Stimulated activated CD8-positive, alpha-beta memory T cell treated with anti-CD3 and anti-CD28 coated beads, Interleukin-12 subunit alpha, Interleukin-12 subunit beta, amount 100 ng/mL, for 4 hours (primary cell): Measurements from ENCODE around the gene DNAH3.
A peak's percentile ranks its signal among the peaks of the same experiment; 100 is the strongest.
"Not testable (repeated sequence)": the region's sequence is repeated elsewhere in the genome, so short reads cannot be mapped to it uniquely, and the experiment has no call there.

Experiments
- DNase-seq: peaks from one replicate; pipeline ENCODE4 v3.0.0-alpha.2; 2020; ENCODE audit warnings: low read depth

The DNAH3 gene

GRCh38 chr16:21128991-21129390 is 21.7 kb downstream of the DNAH3 start:
- DNase-seq, result no peak

DNA sequence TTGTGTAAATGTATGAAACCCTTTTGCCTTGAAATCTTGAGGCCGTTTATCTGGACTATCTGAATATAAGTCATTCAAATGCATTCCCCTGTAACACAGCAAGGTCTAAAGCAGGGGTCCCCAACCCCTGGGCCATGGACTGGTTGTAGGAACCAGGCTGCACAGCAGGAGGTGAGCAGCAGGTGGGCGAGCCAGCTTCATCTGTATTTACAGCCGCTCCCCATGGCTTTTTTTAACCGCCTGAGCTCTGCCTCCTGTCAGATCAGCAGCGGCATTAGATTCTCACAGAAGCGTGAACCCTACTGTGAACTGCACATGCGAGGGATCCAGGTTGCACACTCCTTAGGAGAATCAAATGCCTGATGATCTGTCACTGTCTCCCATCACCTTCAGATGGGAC is 24.1 kb downstream of the DNAH3 start:
- DNase-seq, result no peak

DNA sequence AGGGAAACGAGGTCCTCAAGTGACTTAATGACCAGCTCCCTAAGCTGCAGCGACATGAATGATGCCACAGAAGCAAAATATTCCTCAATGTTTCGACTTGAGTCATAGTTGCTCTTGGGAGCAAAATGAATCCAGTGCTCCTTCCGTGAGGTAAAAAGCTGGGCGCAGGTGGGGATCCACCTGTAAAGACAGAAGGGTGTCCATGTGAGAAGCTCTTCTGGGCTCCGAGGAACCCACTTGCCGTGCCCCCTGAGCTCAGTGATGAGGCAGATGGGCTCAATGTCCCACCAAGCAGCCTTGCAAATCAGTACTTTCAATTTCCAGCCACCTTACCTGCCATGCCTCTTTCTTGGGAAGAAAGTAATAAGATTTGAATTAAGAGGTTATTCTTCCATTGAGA is 25.5 kb downstream of the DNAH3 start:
- no peak for DNase-seq

DNA sequence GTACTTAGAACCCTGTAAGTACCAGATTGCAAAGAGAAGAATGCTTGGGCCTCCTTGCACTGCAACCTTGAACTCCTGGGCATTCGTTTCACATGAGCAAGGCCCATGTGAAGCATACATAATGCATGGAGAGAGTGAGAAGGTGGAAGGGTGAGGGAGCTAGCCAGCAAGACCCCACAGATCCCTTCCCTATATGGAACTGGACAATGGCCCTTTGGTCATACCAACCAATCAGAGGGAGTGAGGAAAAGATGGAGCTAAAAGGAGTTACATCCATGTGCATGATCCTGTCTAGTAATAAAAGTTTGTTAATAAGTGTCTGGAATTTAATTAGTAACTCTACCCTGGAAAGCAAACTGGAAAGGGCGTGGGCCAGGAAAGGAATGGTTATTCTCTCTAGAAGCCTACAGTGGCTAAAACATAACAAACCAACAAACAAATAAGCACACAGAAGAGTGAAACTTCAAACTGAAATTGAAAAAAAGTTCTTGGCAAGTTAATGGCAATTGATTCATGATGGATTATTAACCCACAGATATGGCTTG is 29.6 kb downstream of the DNAH3 start:
- no peak for DNase-seq

- no peak for DNase-seq
These were observed 33.1 kb downstream of the DNAH3 start for GRCh38 chr16:21117567-21117966.

DNA sequence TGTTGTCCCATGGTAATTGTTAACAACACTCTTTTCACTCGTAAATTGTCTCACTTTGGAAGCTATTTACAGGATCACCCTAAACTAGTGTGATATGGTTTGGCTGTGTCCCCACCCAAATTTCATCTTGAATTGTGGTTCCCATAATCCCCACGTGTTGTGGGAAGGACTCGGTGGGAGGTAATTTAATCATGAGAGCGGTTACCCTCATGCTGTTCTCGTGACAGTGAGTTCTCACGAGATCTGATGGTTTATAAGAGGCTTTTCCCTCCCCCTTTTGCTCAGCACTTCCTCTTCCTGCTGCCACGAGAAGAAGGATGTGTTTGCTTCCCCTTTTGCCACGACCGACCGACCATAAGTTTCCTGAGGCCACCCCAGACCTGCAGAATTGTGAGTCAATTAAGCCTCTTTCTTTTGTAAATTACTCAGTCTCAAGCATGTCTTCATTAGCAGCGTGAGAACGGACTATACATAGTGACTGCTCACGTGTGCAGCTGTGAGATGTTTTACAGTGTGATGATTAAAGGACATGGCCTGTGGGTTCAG is 34.4 kb downstream of the DNAH3 start:
- DNase-seq, result no peak

GRCh38 chr16:21115551-21115950 is 35.1 kb downstream of the DNAH3 start:
- DNase-seq, result not testable (repeated sequence)

DNA sequence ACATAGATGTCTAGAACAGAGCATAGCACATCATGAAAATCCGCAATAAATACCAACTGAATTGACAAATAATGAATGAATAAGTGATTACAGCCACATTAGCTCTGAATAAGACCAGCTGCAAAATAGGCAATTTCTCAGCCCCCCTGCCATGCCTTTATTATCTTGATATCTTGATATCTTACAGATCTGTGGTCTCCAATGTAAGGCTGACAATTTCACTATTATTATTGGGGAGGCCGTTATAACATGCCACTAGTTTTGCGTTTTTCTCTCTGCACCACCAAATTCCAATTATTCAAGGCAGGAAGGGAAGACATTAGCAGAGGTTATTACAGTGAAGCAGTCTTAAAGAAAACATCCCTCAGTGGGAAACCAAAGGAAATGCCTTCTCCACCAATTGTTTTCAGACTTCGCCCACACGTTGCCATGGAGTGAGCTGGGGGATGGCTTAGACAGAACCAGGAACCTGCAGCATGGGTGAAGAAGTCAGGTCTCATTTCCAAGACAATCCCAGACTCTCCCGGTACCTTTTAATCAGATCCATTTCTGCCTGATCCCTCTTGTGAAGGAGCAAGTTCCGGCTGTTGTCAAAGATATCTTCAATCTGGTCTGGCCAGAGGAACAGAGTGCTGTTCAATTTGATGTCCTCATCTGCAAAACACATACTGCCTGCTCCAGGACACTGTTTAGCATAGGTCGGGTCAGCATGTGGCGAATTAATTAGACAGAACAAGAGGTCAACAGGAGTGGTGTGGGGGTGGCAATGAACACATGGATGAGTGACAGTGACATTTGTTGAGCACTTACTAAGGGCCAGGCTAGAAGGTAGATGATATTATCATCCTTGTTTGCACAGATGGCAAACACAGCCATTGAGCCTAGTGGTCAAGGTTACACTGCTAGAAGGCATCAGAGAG is 46.4 kb downstream of the DNAH3 start:
- DNase-seq, result no peak

GRCh38 chr16:21101631-21102420 is 48.8 kb downstream of the DNAH3 start:
- DNase-seq, result no peak

- no peak for DNase-seq
These were observed 50.2 kb downstream of the DNAH3 start for GRCh38 chr16:21100447-21100846.

DNA sequence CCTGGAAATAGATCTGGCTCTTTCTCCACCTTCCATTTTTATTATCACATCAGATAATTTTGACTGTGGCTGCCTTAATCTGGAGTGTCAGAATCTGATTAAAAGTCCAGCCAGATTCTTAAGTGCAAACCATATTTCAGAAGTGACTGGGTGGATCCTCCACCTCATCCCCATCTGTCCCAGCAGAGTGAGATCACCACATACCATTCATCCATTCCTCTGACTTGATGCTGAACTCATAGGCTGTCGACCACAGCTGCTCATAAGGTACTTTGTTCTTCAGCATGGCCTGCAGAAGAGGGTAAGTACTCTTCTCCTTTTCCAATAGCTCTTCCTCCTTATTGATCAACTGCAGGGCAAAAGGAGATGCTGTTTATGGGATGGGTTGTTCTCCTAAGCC is 53.5 kb downstream of the DNAH3 start:
- DNase-seq, result no peak

DNA sequence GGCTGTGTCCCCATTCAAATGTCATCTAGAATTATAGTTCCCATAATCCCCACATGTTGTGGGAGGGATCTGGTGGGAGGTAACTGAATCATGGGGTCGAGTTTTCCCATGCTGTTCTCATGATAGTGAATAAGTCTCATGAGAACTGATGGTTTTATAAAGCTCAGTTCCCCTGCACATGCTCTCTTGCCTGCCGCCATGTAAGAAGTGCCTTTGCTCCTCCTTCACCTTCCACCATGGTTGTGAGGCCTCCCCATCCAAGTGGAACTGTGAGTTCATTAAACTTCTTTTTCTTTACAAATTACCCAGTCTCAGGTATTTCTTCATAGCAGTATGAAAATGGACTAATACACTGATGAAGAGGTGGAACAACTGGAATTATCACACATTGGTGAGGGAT is 55.9 kb downstream of the DNAH3 start:
- not testable (repeated sequence) for DNase-seq

DNA sequence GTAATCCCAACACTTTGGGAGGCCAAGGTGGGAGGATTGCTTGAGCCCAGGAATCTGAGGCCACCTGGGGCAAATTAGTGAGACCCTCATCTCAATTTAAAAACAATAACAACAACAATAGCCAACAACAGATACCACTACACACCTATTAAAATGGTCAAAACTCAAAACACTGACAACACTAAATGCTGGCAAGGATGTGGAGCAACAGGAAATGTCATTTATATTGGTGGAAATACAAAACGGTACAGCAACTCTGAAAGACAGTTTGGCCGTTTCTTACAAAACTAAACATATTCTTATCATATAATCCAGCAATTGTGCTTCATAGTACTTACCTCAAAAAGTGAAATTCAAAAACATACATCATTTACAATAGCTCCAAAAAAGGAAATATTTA is 57.7 kb downstream of the DNAH3 start:
- no peak for DNase-seq

DNA sequence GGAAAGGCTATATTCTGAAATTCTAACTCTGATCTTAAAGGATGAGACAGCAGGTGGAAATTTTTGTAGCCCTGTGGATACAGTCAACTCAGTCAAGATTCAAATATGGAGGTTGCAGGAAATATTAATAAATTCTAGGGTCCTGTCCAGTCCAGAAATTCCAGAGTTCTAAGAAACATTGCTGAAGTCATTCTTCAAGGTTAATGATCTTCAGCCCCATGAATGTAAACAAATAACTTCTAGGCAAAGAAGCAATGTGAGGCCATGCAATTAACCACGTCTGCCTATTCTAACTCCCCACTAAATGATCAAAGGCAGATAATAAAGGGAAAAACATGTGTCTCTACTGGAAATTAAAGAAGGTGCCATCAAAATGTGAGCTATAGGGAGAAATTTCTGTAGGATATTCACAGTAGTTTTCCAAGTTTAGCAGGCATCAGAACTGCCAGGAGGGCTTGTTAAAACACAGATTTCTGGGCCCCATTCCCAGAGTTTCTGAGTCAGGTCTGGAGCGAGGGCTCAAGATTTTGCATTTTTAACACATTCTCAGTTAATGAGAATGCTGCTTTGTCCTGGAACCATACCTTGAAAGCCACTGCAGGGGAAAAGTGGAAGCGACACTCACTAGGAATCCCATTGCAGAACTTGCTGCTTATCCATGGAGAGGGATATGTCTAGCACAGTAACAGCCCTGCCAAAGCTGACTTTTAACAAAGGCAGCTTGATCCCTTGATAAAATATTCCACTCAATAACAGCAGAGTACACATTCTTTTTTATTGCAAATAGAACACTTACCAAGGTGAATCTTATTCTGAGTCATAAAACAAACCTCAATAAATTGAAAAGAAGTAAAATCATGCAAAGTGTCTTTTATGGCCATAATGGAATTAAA is 61.8 kb downstream of the DNAH3 start:
- no peak for DNase-seq

GRCh38 chr16:21088143-21088542 is 62.5 kb downstream of the DNAH3 start:
- DNase-seq, result no peak

DNA sequence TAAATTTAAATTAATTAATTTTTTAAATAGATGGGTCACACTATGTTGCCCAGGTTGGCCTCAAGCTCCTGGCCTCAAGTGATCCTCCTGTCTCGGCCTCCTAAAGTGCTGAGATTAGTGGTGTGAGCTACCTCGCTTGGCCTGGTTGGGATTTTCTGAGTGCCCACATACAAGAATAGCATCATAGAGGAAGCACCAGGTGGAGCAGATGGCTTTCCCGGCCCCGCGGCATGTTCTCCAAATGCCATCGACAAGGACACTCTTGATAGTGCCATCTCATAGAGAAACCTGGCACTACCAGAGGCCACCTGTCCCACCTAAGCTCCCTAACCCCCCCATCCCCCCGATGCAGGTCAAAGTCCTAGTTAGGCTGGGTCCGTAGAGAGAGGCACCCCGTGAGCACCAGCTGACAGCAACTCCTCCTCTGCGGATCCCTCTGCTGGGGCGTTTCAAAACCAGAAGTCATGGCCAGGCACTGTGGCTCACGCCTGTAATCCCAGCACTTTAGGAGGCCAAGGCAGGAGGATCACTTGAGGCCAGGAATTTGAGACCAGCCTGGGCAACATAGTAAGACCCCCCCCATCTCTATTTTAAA is 65.9 kb downstream of the DNAH3 start:
- no peak for DNase-seq

DNA sequence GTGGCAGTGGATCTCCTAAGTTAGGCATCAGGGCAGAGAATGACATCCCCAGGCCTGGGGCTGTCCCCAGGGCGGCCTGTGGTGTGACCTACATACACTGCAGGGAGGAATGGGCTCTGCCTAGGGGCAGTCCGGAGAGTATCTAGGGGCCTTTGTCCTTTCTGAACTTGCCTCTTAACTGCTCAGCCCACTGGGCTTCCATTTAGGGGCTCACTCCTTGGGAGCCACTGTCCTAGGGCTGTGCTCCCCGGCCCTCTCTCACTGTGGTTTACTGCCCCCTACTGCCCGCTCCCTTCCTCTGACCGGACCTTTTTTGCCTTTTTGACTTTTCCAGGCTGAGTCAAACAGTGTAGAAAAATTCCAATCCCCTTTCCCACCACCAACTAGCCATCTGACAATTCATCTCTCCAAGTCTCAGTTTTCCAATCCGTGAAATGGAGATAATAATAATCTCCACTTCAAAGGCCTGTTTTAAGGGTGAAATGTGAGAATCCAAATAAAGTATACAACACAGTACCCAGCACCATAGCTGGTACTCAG is 66.8 kb downstream of the DNAH3 start:
- DNase-seq, result peak; percentile 3

- no peak for DNase-seq
These were observed 69.3 kb downstream of the DNAH3 start for GRCh38 chr16:21081329-21081728.

GRCh38 chr16:21078563-21078962 is 72.1 kb downstream of the DNAH3 start:
- no peak for DNase-seq

DNA sequence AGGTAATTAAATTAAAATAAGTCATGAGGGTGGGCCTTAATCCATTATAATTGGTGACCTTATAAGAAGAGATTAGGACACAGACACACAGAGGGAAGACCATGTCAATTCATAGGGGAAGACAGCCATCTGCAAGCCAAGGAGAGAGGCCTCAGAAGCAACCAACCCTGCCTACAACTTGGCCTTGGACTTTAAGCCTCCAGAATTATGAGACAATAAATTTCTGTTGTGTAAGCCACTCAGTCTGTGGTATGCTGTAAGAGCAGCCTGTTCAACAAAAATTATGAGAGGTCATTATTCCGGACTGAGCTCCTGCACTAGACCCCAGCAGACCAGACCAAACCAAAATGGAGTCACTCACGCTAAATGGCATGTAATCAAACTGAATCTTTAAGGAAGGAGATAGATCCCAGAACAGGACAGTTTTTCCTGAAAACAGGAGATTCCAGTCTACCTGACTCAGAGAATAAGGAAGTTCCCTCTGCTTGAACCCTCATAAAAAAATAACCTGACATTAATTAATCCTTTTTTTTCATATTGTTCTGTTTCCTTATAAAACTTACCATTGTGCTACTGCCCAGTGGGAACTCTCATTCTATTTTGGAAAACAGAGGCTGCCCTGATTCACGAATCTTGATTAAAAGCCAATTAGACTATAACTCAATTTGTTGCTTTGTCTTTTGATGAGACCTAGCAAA is 74.3 kb downstream of the DNAH3 start:
- DNase-seq, result no peak
